SK-N-SH (cell line): ENCODE results near the gene DISP2. TPM values are rescaled to one million over a fixed set of nuclear protein-coding genes. Genes with fewer than 3 reads are reported as not detected.
A peak's percentile ranks its signal among the peaks of the same experiment; 100 is the strongest.

Source experiments
- EP300 ChIP-seq, 2 experiments: IDR thresholded peaks; 2 replicates each; pipeline versions ENCODE4 v1.4.0 to v1.6.1; 2012; ENCODE audit warnings: borderline replicate concordance in 1 of 2, low read depth in 1 of 2, low read length in 1 of 2
- FOSL2 ChIP-seq: IDR thresholded peaks from 2 replicates; pipeline ENCODE4 v1.4.0; 2012; ENCODE audit warnings: low read depth, mild to moderate bottlenecking, moderate library complexity, borderline replicate concordance
- FOXJ3 ChIP-seq: sonication (generic); formaldehyde crosslinking; IDR thresholded peaks from 2 replicates; pipeline ENCODE4 v1.5.1; 2020; ENCODE audit warnings: mild to moderate bottlenecking, missing genetic modification reagents
- FOXM1 ChIP-seq: IDR thresholded peaks from 2 replicates; pipeline ENCODE4 v1.4.0; 2012; ENCODE audit warnings: low read depth, mild to moderate bottlenecking
- IRF3 ChIP-seq: fragments of 150-350 bp; IDR thresholded peaks from 2 replicates; pipeline ENCODE4 v1.6.1; 2016; ENCODE audit warnings: mild to moderate bottlenecking, low read depth, low read length
- JUND ChIP-seq: IDR thresholded peaks from 2 replicates; pipeline ENCODE4 v1.4.0; 2012
- MAX ChIP-seq: IDR thresholded peaks from 2 replicates; pipeline ENCODE4 v1.4.0; 2012; ENCODE audit warnings: low read depth
- MEF2A ChIP-seq: IDR thresholded peaks from 2 replicates; pipeline ENCODE4 v1.4.0; 2012; ENCODE audit warnings: low read depth, borderline replicate concordance
- MXI1 ChIP-seq: IDR thresholded peaks from 2 replicates; pipeline ENCODE4 v1.6.1; 2012; ENCODE audit warnings: mild to moderate bottlenecking, low read depth, low read length, improper control_type of control experiment
- NFIC ChIP-seq: IDR thresholded peaks from 2 replicates; pipeline ENCODE4 v1.4.0; 2012; ENCODE audit warnings: borderline replicate concordance
- PBX3 ChIP-seq: IDR thresholded peaks from 2 replicates; pipeline ENCODE4; 2012
- RAD21 ChIP-seq: IDR thresholded peaks from 2 replicates; pipeline ENCODE4 v1.6.1; 2012; ENCODE audit warnings: mild to moderate bottlenecking, low read length
- SMC3 ChIP-seq: IDR thresholded peaks from 2 replicates; pipeline ENCODE4 v1.6.1; 2012; ENCODE audit warnings: low read depth, low read length, improper control_type of control experiment
- TAF1 ChIP-seq: IDR thresholded peaks from 2 replicates; pipeline ENCODE4 v1.6.1; 2012; ENCODE audit warnings: low read depth, mild to moderate bottlenecking, low read length, moderate library complexity, borderline replicate concordance
- TCF12 ChIP-seq: IDR thresholded peaks from 2 replicates; pipeline ENCODE4 v1.4.0; 2012
- USF1 ChIP-seq: IDR thresholded peaks from 2 replicates; pipeline ENCODE4 v1.4.0; 2012; ENCODE audit warnings: low read depth, borderline replicate concordance
- USF2 ChIP-seq: fragments of 150-350 bp; IDR thresholded peaks from 2 replicates; pipeline ENCODE4 v1.6.1; 2017; ENCODE audit warnings: antibody characterized with exemption, low read length, low read depth, borderline replicate concordance
- YY1 ChIP-seq: IDR thresholded peaks from 2 replicates; pipeline ENCODE4 v1.4.0; 2012; ENCODE audit warnings: low read depth, mild to moderate bottlenecking
- ZBTB33 ChIP-seq: IDR thresholded peaks from 2 replicates; pipeline ENCODE4 v1.4.0; 2012; ENCODE audit warnings: low read depth, borderline replicate concordance
- polyA plus RNA-seq, 3 experiments: library from polyadenylated mRNA; depleted of rRNA; stranded (reverse); fragments of >200 nt; gene quantifications; 2 replicates each; pipeline ENCODE4 v1.2.3, GENCODE V29; 2012

DISP2 gene
- polyA plus RNA-seq, 1 of the 3 experiments (the other 2 are of a cell fraction): 0.12 TPM

GRCh38 chr15:40405501-40406381, 47.7 kb downstream of the DISP2 start, which contains the start of gene IVD (continued):
- TF ChIP-seq IRF3 (no peak; the same call in 1 of the 2 replicates), TCF12 (no peak), EP300 (IDR thresholded peaks at IDR 0.05; ENCODE audit: borderline replicate concordance in 1 of 2, low read depth in 1 of 2, low read length in 1 of 2) (no peak), JUND (no peak), FOXM1 (no peak), FOXJ3 (no peak), YY1 (peak; percentile 88), SMC3 (no peak), MXI1 (peak; percentile 91), RAD21 (0 out of 2 replicates have a peak, but pooled peaks have one; percentile 8), MAX (peak; percentile 68; the same call in 1 of the 2 replicates), USF2 (no peak), TAF1 (peak; percentile 79), USF1 (no peak), PBX3 (peak; percentile 99), NFIC (peak; percentile 39; the same call in 1 of the 2 replicates), ZBTB33 (no peak), FOSL2 (no peak), MEF2A (no peak)
- TF ChIP-seq, all 33 proteins: peak for 12
